GM12878 (cell line): Measurements from ENCODE around the gene MAPK1. TPM values are rescaled to one million over a fixed set of nuclear protein-coding genes. Genes with fewer than 3 reads are reported as not detected.
"Not testable (repeated sequence)": the region's sequence is repeated elsewhere in the genome, so short reads cannot be mapped to it uniquely, and the experiment has no call there.

Experiments used
- ATAC-seq: fragments of 200-7000 bp; cut with Tn5 transposase; 3 replicates; pipeline ENCODE4 v1.9.1; 2020; ENCODE audit warnings: mild to moderate bottlenecking, moderate library complexity
- BruUV-seq: library from RNA; stranded (reverse); fragments of 400-500 nt; replicated peaks from 2 replicates; lab custom pipeline; 2021; lab: Mats Ljungman, UMichigan
- CTCF ChIA-PET: fragments of 300-600 bp; sonication (Branson Sonifier 250); formaldehyde crosslinking; extraction: SDS; loops from one replicate; lab custom pipeline; 2021; ENCODE audit warnings: inconsistent platforms; lab: Yijun Ruan, JAX
- POLR2A ChIA-PET: fragments of 350-600 bp; formaldehyde crosslinking; extraction: SDS; loops from one replicate; lab custom pipeline; 2021; ENCODE audit warnings: inconsistent platforms; lab: Charles Lee
- RAD21 ChIA-PET: fragments of 300-600 bp; sonication (Branson Sonifier 250); formaldehyde crosslinking; loops from one replicate; lab custom pipeline; 2023; ENCODE audit warnings: antibody characterized with exemption; ENCODE audit not compliant: unreplicated experiment; lab: Charles Lee
- SMC1A ChIA-PET: fragments of 300-600 bp; sonication (Branson Sonifier 250); formaldehyde crosslinking; loops from one replicate; lab custom pipeline; 2023; ENCODE audit not compliant: unreplicated experiment, uncharacterized antibody; lab: Charles Lee
- DNase-seq: peaks from one replicate; pipeline ENCODE4 v3.0.0-alpha.2; 2011; ENCODE audit warnings: low read depth, low spot score
- FAIRE-seq: peaks from 3 replicates; lab custom pipeline; 2011; peaks lifted over from hg19 to GRCh38; lab: Jason Lieb, UNC
- H2AFZ ChIP-seq: 2 replicates; pipeline ENCODE4 v1.6.0; 2011; ENCODE audit warnings: low read depth, low read length, control low read depth; ENCODE audit not compliant: control insufficient read depth
- H3K27ac ChIP-seq: 2 replicates; pipeline ENCODE4 v1.5.1; 2011; ENCODE audit warnings: control low read depth; ENCODE audit not compliant: control insufficient read depth, insufficient read depth
- H3K27me3 ChIP-seq, 2 experiments: replicated peaks in 1 of 2; 2 replicates each; pipeline versions ENCODE4 v1.6.0 to v1.6.1; 2011; ENCODE audit warnings: low read length in 1 of 2; ENCODE audit not compliant: control insufficient read depth in 2 of 2, insufficient read depth in 2 of 2
- H3K36me3 ChIP-seq, 2 experiments: 2 replicates each; pipeline ENCODE4 v1.5.1; 2011; ENCODE audit warnings: low read length in 1 of 2; ENCODE audit not compliant: control insufficient read depth in 2 of 2, insufficient read depth in 2 of 2
- H3K4me1 ChIP-seq: 2 replicates; pipeline ENCODE4 v1.6.1; 2011; ENCODE audit warnings: mild to moderate bottlenecking, low read length, moderate library complexity, mixed read lengths; ENCODE audit not compliant: control insufficient read depth, insufficient read depth
- H3K4me2 ChIP-seq: 2 replicates; pipeline ENCODE4 v1.6.0; 2011; ENCODE audit warnings: control low read depth; ENCODE audit not compliant: control insufficient read depth, insufficient read depth
- H3K4me3 ChIP-seq: fragments of 200-600 bp; sonication (generic); 2 replicates; pipeline ENCODE4 v1.5.1; 2016
- H3K79me2 ChIP-seq: 2 replicates; pipeline ENCODE4 v1.6.0; 2011; ENCODE audit warnings: low read length; ENCODE audit not compliant: control insufficient read depth, insufficient read depth
- H3K9ac ChIP-seq: 2 replicates; pipeline ENCODE4 v1.8.0; 2011; ENCODE audit warnings: low read length, control low read depth, mixed read lengths; ENCODE audit not compliant: control insufficient read depth, insufficient read depth
- H3K9me3 ChIP-seq: replicated peaks from 3 replicates; pipeline ENCODE4 v1.5.1; 2011; ENCODE audit warnings: mild to moderate bottlenecking, low read length; ENCODE audit not compliant: control insufficient read depth, insufficient read depth
- H4K20me1 ChIP-seq: 2 replicates; pipeline ENCODE4 v1.6.0; 2011; ENCODE audit not compliant: control insufficient read depth, insufficient read depth
- MEF2B ChIP-seq: fragments of 450-650 bp; IDR thresholded peaks from 2 replicates; pipeline ENCODE4 v1.6.1; 2018; ENCODE audit warnings: mild to moderate bottlenecking, moderate library complexity; ENCODE audit not compliant: partially characterized antibody, poor library complexity, severe bottlenecking
- NFYA ChIP-seq: IDR thresholded peaks from 2 replicates; pipeline ENCODE4 v1.6.1; 2011; ENCODE audit warnings: low read depth, mild to moderate bottlenecking, low read length, improper control_type of control experiment, borderline replicate concordance
- SMARCA5 ChIP-seq: fragments of 450-650 bp; IDR thresholded peaks from 2 replicates; pipeline ENCODE4 v1.6.1; 2017; ENCODE audit warnings: mild to moderate bottlenecking
- STAT1 ChIP-seq: fragments of 450-650 bp; conservative IDR thresholded peaks from 2 replicates; pipeline ENCODE4 v1.6.1; 2014; ENCODE audit warnings: antibody characterized with exemption, mild to moderate bottlenecking
- ZNF24 ChIP-seq: fragments of 450-650 bp; IDR thresholded peaks from 2 replicates; pipeline ENCODE4 v1.6.1; 2017; ENCODE audit warnings: antibody characterized with exemption, mild to moderate bottlenecking
- WGBS: methylation state at CpG from one replicate; pipeline ENCODE4 v1.1.6; 2016; ENCODE audit warnings: low lambda C conversion rate; ENCODE audit not compliant: insufficient replicate concordance, insufficient coverage; ENCODE audit errors: missing lambda C conversion rate; 5-methylcytosine and 5-hydroxymethylcytosine counted together
- in situ Hi-C: fragments of 300-500 bp; cut with MboI; formaldehyde crosslinking; loops from 9 replicates; pipeline ENCODE4 v1.14.3; 2018; ENCODE audit warnings: mixed read lengths
- intact Hi-C: fragments of 100-400 bp; cut with micrococcal nuclease; formaldehyde crosslinking; loops from one replicate; pipeline ENCODE4 v1.14.2; 2022; ENCODE audit not compliant: unreplicated experiment
- polyA plus RNA-seq, 11 experiments: library from polyadenylated mRNA; depleted of rRNA in 4 of 11; unstranded in 6 of 11; stranded (reverse) in 5 of 11; fragments of >200 nt; fragmentation: Nextera tagmentation in 4 of 11; fragmentation: Illumina TruSeq in 1 of 11; extraction: Ambion mirVana in 4 of 11; extraction: Trizol in 1 of 11; gene quantifications; 1 replicate in 1 of 11; 2 replicates in 10 of 11; pipeline versions ENCODE4 v1.2.1 to v1.2.3, GENCODE V29; 2011 to 2016; ENCODE audit warnings: inconsistent platforms in 2 of 11, missing spikeins in 2 of 11, low read depth in 1 of 11
- total RNA-seq, 4 experiments: library from RNA; depleted of rRNA in 3 of 4; stranded (reverse); fragments of >200 nt in 3 of 4; fragmentation: Illumina TruSeq in 1 of 4; extraction: Trizol in 1 of 4; gene quantifications; 2 replicates each; pipeline versions ENCODE4 v1.2.1 to v1.2.3, GENCODE V29; 2013 to 2021
- TF ChIP-seq, protein P1 (sequence below): IDR thresholded peaks from 2 replicates; pipeline ENCODE4 v1.6.1; 2011; ENCODE audit warnings: borderline replicate concordance, low read depth, mild to moderate bottlenecking, moderate library complexity, mixed read lengths, low read length; ENCODE audit not compliant: insufficient read depth; ENCODE audit errors: extremely low read length

The MAPK1 gene
- total and polyA plus RNA-seq, 10 of the 15 experiments (the other 5 are each of a cell fraction or from before 2014, with no cell fraction given) = 7.0 to 123 (median 58.4) TPM

GRCh38 chr22:21839765-21840140, 27.7 kb downstream of the MAPK1 start:
- POLR2A ChIA-PET = interaction anchor here (2.0 kb wide), 1 partner anchor 14 kb away, joined by 6 read pairs; no protein-coding TSS in a partner anchor

GRCh38 chr22:21839104-21839764, 28.2 kb downstream of the MAPK1 start:
- POLR2A ChIA-PET = interaction anchor here (1.0 to 2.0 kb wide), 2 partner anchors 14 to 19 kb away, joined by 3 to 6 read pairs; no protein-coding TSS in a partner anchor
- H3K4me1 ChIP-seq = peaks cover 10% of the 10 kb centered on the region; the same call in 1 of the 2 replicates
- H3K4me3 ChIP-seq, H3K27ac ChIP-seq, H3K9ac ChIP-seq, H3K9me3 ChIP-seq, intact Hi-C loops, in situ Hi-C loops, RAD21 ChIA-PET, BruUV-seq, DNase-seq, ATAC-seq, H3K36me3 ChIP-seq, H3K4me2 ChIP-seq, H2AFZ ChIP-seq, H3K27me3 ChIP-seq, H4K20me1 ChIP-seq: not testable (repeated sequence)
- H3K79me2 ChIP-seq = peaks cover 32% of the 10 kb centered on the region
- CTCF ChIA-PET = interaction anchor here (1.7 kb wide), 1 partner anchor 23 kb away, joined by 4 read pairs; no protein-coding TSS in a partner anchor
- SMC1A ChIA-PET = interaction anchor here (1.1 to 1.3 kb wide), 3 partner anchors 9 to 14 kb away, joined by 3 to 4 read pairs (median 3); no protein-coding TSS in a partner anchor
- WGBS = 79% methylated on average over 10 of the region's 10 CpGs
- peak; percentile 41 for FAIRE-seq

More at GRCh38 chr22:21839765-21840140, 27.7 kb downstream of the MAPK1 start:
- Histone ChIP-seq H3K4me1 (peaks cover 10% of the 10 kb centered on the region; the same call in 1 of the 2 replicates), H3K4me3 (no peak overlapping the region), H3K4me2 (no peak overlapping the region)
- ATAC-seq (no peak), DNase-seq (no peak)
- RAD21 ChIA-PET = no interaction called here
- BruUV-seq = no TSS peak
- TF ChIP-seq ZNF24 (0 out of 2 replicates have a peak, but pooled peaks have one; percentile 12), MEF2B (no peak), SMARCA5 (0 out of 2 replicates have a peak, but pooled peaks have one; percentile 26), STAT1 (no peak), NFYA (no peak)
- TF ChIP-seq, protein P1, sequence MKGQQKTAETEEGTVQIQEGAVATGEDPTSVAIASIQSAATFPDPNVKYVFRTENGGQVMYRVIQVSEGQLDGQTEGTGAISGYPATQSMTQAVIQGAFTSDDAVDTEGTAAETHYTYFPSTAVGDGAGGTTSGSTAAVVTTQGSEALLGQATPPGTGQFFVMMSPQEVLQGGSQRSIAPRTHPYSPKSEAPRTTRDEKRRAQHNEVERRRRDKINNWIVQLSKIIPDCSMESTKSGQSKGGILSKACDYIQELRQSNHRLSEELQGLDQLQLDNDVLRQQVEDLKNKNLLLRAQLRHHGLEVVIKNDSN = no peak
- TF ChIP-seq, all 136 proteins: peak for 2
- no peaks in the 10 kb centered on the region; the same call in 2 of the 3 replicates for H3K9me3 ChIP-seq
- WGBS = 5% methylated on average over 1 of the region's 1 CpG
- intact Hi-C loops = no loop called here
- no peak overlapping the region for H2AFZ ChIP-seq
- H3K9ac ChIP-seq = no peak overlapping the region
- H3K27ac ChIP-seq = no peak overlapping the region
- no peaks in the 10 kb centered on the region; the same call in 1 of the 2 replicates for H4K20me1 ChIP-seq
- ChIA-PET CTCF (interaction anchor here (1.7 kb wide), 1 partner anchor 23 kb away, joined by 4 read pairs; no protein-coding TSS in a partner anchor), SMC1A (interaction anchor here (1.1 kb wide), 2 partner anchors 10 to 14 kb away, joined by 3 read pairs; no protein-coding TSS in a partner anchor)
- H3K27me3 ChIP-seq = no peaks in the 10 kb centered on the region
- peaks cover 33% of the 10 kb centered on the region for H3K79me2 ChIP-seq
- in situ Hi-C loops = no loop called here
- no peak for FAIRE-seq
- H3K36me3 ChIP-seq = no peaks in the 10 kb centered on the region; a peak in 1 of 4 replicates
